HG03558 (cell line): ENCODE data around the gene SLC9A3.
"Not testable (repeated sequence)": the region's sequence is repeated elsewhere in the genome, so short reads cannot be mapped to it uniquely, and the experiment has no call there.

Source experiments
- ATAC-seq: cut with Tn5 transposase; IDR thresholded peaks from one replicate; pipeline ENCODE4 v1.9.1; 2021; ENCODE audit warnings: moderate number of reproducible peaks; ENCODE audit not compliant: unreplicated experiment; ENCODE audit errors: extremely low read depth

Gene SLC9A3

GRCh38 chr5:514101-514485, 10.2 kb downstream of the SLC9A3 start:
- ATAC-seq, result no peak

- ATAC-seq, result no peak
These were observed 10.8 kb downstream of the SLC9A3 start for GRCh38 chr5:513216-514100.

GRCh38 chr5:511476-511875, 12.8 kb downstream of the SLC9A3 start:
- no peak for ATAC-seq

GRCh38 chr5:510521-510920, 13.7 kb downstream of the SLC9A3 start:
- ATAC-seq, result no peak

GRCh38 chr5:509611-510185, 14.6 kb downstream of the SLC9A3 start:
- no peak for ATAC-seq

GRCh38 chr5:507986-508575, 16.2 kb downstream of the SLC9A3 start:
- ATAC-seq, result not testable (repeated sequence)

- ATAC-seq, result no peak
These were observed 18.2 kb downstream of the SLC9A3 start for GRCh38 chr5:505951-506525.

GRCh38 chr5:504326-505154, 19.7 kb downstream of the SLC9A3 start:
- no peak for ATAC-seq

GRCh38 chr5:502325-503079, 21.7 kb downstream of the SLC9A3 start:
- ATAC-seq, result no peak

GRCh38 chr5:501831-502184, 22.4 kb downstream of the SLC9A3 start:
- no peak for ATAC-seq

- ATAC-seq, result no peak
These were observed 23.0 kb downstream of the SLC9A3 start for GRCh38 chr5:501105-501830.

GRCh38 chr5:500491-500890, 23.8 kb downstream of the SLC9A3 start:
- ATAC-seq, result no peak

GRCh38 chr5:499233-500209, 24.7 kb downstream of the SLC9A3 start:
- no peak for ATAC-seq

- ATAC-seq, result no peak
These were observed 26.3 kb downstream of the SLC9A3 start for GRCh38 chr5:497871-498509.

- ATAC-seq, result no peak
These were observed 27.1 kb downstream of the SLC9A3 start for GRCh38 chr5:497090-497700.

- ATAC-seq, result no peak
These were observed 28.2 kb downstream of the SLC9A3 start for GRCh38 chr5:496028-496427.

GRCh38 chr5:494667-495255, 29.5 kb downstream of the SLC9A3 start:
- no peak for ATAC-seq
